Mammary microvascular endothelial cell (primary cell): Measurements from ENCODE around the gene CPNE1. TPM values are rescaled to one million over a fixed set of nuclear protein-coding genes. Genes with fewer than 3 reads are reported as not detected.

Source experiments
- total RNA-seq: library from RNA; depleted of rRNA; stranded (reverse); fragments of >200 nt; gene quantifications from 2 replicates; pipeline ENCODE4 v1.2.3, GENCODE V29; 2015

CPNE1 gene
- 121 and 125 TPM in 2 replicates for total RNA-seq

GRCh38 chr20:35664466-35665206, at the start of gene CPNE1, which contains the start of gene RBM12:
TSS of gene CPNE1 (minus strand) at chr20:35664900. CDS start at chr20:35632923, 31,977 bp downstream.
TSS of gene RBM12 (minus strand) at chr20:35664900. CDS start at chr20:35655322, 9,578 bp downstream.

DNA sequence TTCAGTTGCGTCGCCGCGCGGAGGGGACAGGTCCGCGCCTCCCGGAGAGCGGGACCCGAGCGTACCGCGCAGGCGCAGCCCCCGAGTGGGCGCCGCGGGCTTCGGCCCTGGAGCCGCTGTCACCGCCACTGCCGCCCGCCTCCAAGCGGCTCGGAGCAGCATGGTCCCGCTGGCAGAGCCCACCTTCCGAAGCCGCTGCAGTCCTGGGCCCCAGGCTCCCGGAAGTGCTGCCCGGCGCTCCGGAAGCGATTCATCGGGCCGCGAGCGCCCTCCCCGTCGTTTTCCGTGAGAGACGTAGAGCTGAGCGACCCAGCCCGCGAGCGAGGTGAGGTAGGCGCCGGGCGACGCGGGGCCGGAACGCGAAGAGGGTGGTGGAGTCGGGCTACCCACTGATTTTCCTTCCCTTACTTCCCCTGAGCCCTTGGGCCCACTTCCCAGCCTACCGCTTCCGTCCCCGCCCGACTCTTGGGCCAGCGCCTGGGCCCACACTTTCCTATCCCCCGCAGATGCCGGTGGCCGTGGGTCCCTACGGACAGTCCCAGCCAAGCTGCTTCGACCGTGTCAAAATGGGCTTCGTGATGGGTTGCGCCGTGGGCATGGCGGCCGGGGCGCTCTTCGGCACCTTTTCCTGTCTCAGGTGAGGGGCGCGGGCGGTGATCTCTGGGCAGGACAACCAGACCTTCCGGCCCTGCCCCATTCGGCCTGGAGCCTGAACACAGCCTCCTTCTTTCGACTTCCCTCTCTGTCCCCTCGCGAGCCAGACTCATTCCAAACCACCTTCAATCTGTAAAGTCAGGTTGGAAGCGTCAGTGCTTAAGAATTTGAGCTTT, 34.6 kb upstream of the CPNE1 start, which contains the start of the genes NFS1 and ROMO1:
Gene NFS1 (minus strand): TSS at position 226 of the 830 bp plus-strand sequence. CDS start 64 bp downstream, at position 162.
Gene ROMO1 (plus strand): TSS at position 279 of the 830 bp plus-strand sequence. CDS start 228 bp downstream, at position 507.

DNA sequence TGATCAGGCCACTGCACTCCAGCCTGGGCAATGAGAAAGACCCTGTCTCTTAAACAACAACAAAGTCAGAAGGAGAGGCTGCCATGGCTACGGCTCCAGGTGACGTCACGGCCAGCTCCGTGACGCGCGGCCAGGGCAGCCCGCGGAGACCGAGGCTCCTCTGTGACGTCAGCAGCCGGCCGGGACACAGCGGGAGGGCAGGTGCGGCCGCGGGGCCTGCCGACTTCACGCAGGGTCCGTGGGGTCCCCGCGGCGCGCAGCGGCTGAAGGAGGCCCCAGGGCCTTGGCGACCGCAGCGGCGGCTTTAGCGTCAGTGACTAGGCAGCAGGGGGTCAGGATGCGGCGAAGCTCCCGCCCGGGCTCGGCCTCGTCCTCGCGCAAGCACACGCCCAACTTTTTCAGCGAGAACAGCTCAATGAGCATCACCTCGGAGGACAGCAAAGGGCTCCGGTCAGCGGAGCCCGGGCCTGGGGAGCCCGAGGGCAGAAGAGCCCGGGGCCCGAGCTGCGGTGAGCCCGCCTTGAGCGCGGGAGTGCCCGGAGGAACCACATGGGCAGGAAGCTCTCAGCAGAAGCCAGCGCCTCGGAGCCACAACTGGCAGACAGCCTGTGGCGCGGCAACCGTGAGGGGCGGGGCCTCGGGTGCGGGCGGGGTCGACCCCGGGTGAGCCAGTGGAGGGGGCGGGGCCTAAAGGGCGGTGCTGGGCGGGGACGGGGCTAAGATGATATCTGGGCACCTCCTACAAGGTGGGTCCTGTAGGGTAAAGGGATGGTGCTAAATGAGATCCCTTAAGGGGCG, 48.8 kb downstream of the CPNE1 start, which contains the start of gene SPAG4:
Gene SPAG4 (plus strand): TSS at position 163 of the 798 bp plus-strand sequence. CDS start 175 bp downstream, at position 338.

Other genes starting within 250 kb of the CPNE1 start
- 0.15 and 0.20 TPM in 2 replicates for gene GDF5, start 226.7 kb downstream of the CPNE1 start, total RNA-seq
- 21.9 and 24.3 TPM in 2 replicates for gene CEP250, start 209.3 kb downstream of the CPNE1 start, total RNA-seq
- gene C20orf173, start 135.2 kb downstream of the CPNE1 start, total RNA-seq = not detected in 2 replicates
- gene ERGIC3, start 122.8 kb downstream of the CPNE1 start, total RNA-seq = 195 and 198 TPM in 2 replicates
- 3.2 and 5.1 TPM in 2 replicates for gene SPAG4, start 49.1 kb downstream of the CPNE1 start, total RNA-seq
- 37.3 and 46.0 TPM in 2 replicates for gene RBM12, start within 50 bp of the CPNE1 start, total RNA-seq
- 18.3 and 22.7 TPM in 2 replicates for gene NFS1, start 34.5 kb upstream of the CPNE1 start, total RNA-seq
- gene ROMO1, start 34.5 kb upstream of the CPNE1 start, total RNA-seq = 781 and 818 TPM in 2 replicates
- gene RBM39, start 77.4 kb upstream of the CPNE1 start, total RNA-seq = 126 and 135 TPM in 2 replicates
- gene PHF20, start 107.1 kb upstream of the CPNE1 start, total RNA-seq = 33.4 and 49.6 TPM in 2 replicates